ENCODE results near the gene PHF13. TPM values are rescaled to one million over a fixed set of nuclear protein-coding genes. Genes with fewer than 3 reads are reported as not detected.
A peak's percentile ranks its signal among the peaks of the same experiment; 100 is the strongest.

The PHF13 gene
- total and polyA plus RNA-seq, 10 of the 15 experiments (the other 5 are each of a cell fraction or from before 2014, with no cell fraction given) = 0.87 to 15.4 (median 5.1) TPM

DNA sequence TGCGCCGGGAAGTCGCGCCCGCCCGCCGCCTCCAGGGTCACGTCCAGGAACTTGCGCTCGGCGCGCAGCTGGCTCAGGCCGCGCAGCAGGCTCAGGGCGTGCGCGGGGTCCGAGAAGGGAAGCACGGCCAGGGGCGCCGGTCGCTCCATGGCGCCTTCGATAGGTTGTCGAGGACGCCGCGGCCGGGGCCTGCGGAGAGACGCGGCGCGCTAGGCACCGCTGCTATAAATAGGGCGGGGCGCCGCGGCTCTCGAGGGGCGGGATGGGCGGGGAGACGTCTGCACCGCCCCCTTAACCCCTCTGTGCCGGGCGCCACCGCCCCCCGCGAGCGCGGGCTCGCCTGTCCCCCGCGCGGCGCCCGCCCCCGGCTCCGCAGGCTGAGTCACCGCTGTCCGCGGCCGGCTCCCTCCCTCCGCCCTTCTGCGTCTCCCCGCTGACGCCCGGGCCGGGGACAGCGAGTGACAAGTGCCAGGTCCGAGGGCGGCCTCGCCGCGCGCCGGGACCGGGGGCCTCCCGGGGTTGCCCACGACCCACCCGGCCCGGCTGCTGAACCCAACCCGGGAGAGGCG lies 10.8 kb upstream of the PHF13 start, which contains the start of gene KLHL21 (continued):
- TF ChIP-seq BHLHE40 (IDR thresholded peaks at IDR 0.05; ENCODE audit: borderline replicate concordance in 1 of 2, low read depth in 2 of 2, low read length in 1 of 2) (0 out of 4 replicates have a peak, but pooled peaks of 1 of the 2 experiments have one; percentile 38), SPI1 (IDR thresholded peaks at IDR 0.05; ENCODE audit: borderline replicate concordance, insufficient read depth, low read depth, low read length) (no peak), RB1 (IDR thresholded peaks at IDR 0.05; ENCODE audit: borderline replicate concordance) (peak; percentile 40; the same call in 1 of the 2 replicates), DPF2 (IDR thresholded peaks at IDR 0.05) (peak; percentile 52), NR2F1 (conservative IDR thresholded peaks at IDR 0.05) (peak; percentile 42; the same call in 1 of the 2 replicates), BACH1 (IDR thresholded peaks at IDR 0.05; ENCODE audit: borderline replicate concordance) (peak; percentile 61), STAT1 (conservative IDR thresholded peaks at IDR 0.05) (no peak), HSF1 (IDR thresholded peaks at IDR 0.05; ENCODE audit: low read depth, low read length) (no peak), PBX3 (IDR thresholded peaks at IDR 0.05; ENCODE audit: insufficient replicate concordance, low read depth, low read length) (no peak), SMARCA5 (IDR thresholded peaks at IDR 0.05) (peak; percentile 55), PAX5 (IDR thresholded peaks at IDR 0.05; ENCODE audit: borderline replicate concordance, low read depth, low read length) (no peak), ZNF274 (IDR thresholded peaks at IDR 0.05; ENCODE audit: insufficient read depth, insufficient read length) (no peak), ZNF592 (IDR thresholded peaks at IDR 0.05) (0 out of 2 replicates have a peak, but pooled peaks have one; percentile 2), HCFC1 (IDR thresholded peaks at IDR 0.05; ENCODE audit: low read length) (no peak), MXI1 (IDR thresholded peaks at IDR 0.05; ENCODE audit: low read depth, low read length) (no peak; the same call in 1 of the 2 replicates), SIN3A (IDR thresholded peaks at IDR 0.05; ENCODE audit: low read depth, low read length) (peak; percentile 8; the same call in 1 of the 2 replicates), SMAD5 (IDR thresholded peaks at IDR 0.05; ENCODE audit: low read depth) (no peak), POLR2A (IDR thresholded peaks at IDR 0.05; ENCODE audit: low read depth, low read length) (peak; percentile 83)
- TF ChIP-seq, protein P1, sequence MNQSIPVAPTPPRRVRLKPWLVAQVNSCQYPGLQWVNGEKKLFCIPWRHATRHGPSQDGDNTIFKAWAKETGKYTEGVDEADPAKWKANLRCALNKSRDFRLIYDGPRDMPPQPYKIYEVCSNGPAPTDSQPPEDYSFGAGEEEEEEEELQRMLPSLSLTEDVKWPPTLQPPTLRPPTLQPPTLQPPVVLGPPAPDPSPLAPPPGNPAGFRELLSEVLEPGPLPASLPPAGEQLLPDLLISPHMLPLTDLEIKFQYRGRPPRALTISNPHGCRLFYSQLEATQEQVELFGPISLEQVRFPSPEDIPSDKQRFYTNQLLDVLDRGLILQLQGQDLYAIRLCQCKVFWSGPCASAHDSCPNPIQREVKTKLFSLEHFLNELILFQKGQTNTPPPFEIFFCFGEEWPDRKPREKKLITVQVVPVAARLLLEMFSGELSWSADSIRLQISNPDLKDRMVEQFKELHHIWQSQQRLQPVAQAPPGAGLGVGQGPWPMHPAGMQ (IDR thresholded peaks at IDR 0.05; ENCODE audit: borderline replicate concordance) = no peak
- TF ChIP-seq, protein P2, sequence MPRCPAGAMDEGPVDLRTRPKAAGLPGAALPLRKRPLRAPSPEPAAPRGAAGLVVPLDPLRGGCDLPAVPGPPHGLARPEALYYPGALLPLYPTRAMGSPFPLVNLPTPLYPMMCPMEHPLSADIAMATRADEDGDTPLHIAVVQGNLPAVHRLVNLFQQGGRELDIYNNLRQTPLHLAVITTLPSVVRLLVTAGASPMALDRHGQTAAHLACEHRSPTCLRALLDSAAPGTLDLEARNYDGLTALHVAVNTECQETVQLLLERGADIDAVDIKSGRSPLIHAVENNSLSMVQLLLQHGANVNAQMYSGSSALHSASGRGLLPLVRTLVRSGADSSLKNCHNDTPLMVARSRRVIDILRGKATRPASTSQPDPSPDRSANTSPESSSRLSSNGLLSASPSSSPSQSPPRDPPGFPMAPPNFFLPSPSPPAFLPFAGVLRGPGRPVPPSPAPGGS (IDR thresholded peaks at IDR 0.05; ENCODE audit: borderline replicate concordance, insufficient read depth, low read depth, low read length, poor library complexity, severe bottlenecking) = no peak
